Omental fat pad (tissue), 4 donors: ENCODE results near the gene PRLR. TPM values are rescaled to one million over a fixed set of nuclear protein-coding genes. Genes with fewer than 3 reads are reported as not detected.

Source experiments
- ATAC-seq: fragments of 150-250 bp; one replicate; pipeline ENCODE4 v1.9.1; 2016; ENCODE audit warnings: mild to moderate bottlenecking, moderate library complexity; ENCODE audit not compliant: low FRiP score
- DNase-seq: peaks from one replicate; pipeline ENCODE4 v3.0.0-alpha.2; 2019; ENCODE audit warnings: low spot score
- CTCF ChIP-seq, 3 donors: fragments of 450-650 bp; IDR thresholded peaks; one replicate each; pipeline ENCODE4 v1.5.1; 2016 to 2017; ENCODE audit warnings: antibody characterized with exemption in 3 of 3, mild to moderate bottlenecking in 3 of 3, moderate library complexity in 2 of 3
- total RNA-seq, 4 donors: library from RNA; depleted of rRNA; stranded (reverse); fragments of >200 nt; gene quantifications; one replicate each; pipeline ENCODE4 v1.1.0, GENCODE V29; 2016

The PRLR gene
- total RNA-seq = 1 to 10 TPM in 2 of 4 donors, under 1 TPM in 2; 0.38 to 2.4 (median 0.90) TPM

- DNase-seq = no peak
- no peak for TF ChIP-seq CTCF (IDR thresholded peaks at IDR 0.05)
- ATAC-seq = peak; percentile 58
These were observed at the start of gene PRLR for GRCh38 chr5:35230038-35230611. TSS of gene PRLR (minus strand) at chr5:35230487. CDS start at chr5:35089620, 140,867 bp downstream.

GRCh38 chr5:35274839-35275509 lies 44.7 kb upstream of the PRLR start:
- no peak for ATAC-seq
- TF ChIP-seq CTCF (IDR thresholded peaks at IDR 0.05) = no peak
- no peak for DNase-seq

GRCh38 chr5:35269006-35269405 lies 38.7 kb upstream of the PRLR start:
- TF ChIP-seq CTCF (IDR thresholded peaks at IDR 0.05) = no peak
- no peak for DNase-seq
- no peak for ATAC-seq

GRCh38 chr5:35266276-35266675 lies 36.0 kb upstream of the PRLR start:
- ATAC-seq = no peak
- no peak for DNase-seq
- no peak for TF ChIP-seq CTCF (IDR thresholded peaks at IDR 0.05)

- no peak for DNase-seq
- no peak for ATAC-seq
- TF ChIP-seq CTCF (IDR thresholded peaks at IDR 0.05) = no peak
These were observed 34.2 kb upstream of the PRLR start for GRCh38 chr5:35264509-35264908.

- TF ChIP-seq CTCF (IDR thresholded peaks at IDR 0.05) = no peak
- no peak for DNase-seq
- no peak for ATAC-seq
These were observed 33.1 kb upstream of the PRLR start for GRCh38 chr5:35263266-35263877.

- ATAC-seq = no peak
- TF ChIP-seq CTCF (IDR thresholded peaks at IDR 0.05) = no peak
- DNase-seq = no peak
These were observed 23.3 kb upstream of the PRLR start for GRCh38 chr5:35253582-35253981.
